ENCODE data around the gene PCDHB11. TPM values are rescaled to one million over a fixed set of nuclear protein-coding genes. Genes with fewer than 3 reads are reported as not detected.
"Not testable (repeated sequence)": the region's sequence is repeated elsewhere in the genome, so short reads cannot be mapped to it uniquely, and the experiment has no call there.

The PCDHB11 gene
- total RNA-seq, 1 experiment from 2014 or later = not detected

- H3K36me3 Mint-ChIP-seq (ENCODE audit: insufficient read depth, unreplicated experiment); H3K9me3 ChIP-seq; BruUV-seq (replicated peaks); H3K36me3 ChIP-seq (ENCODE audit: control insufficient read depth, insufficient read depth, low read length); DNase-seq; CTCF ChIA-PET; H3K27me3 ChIP-seq (replicated peaks; ENCODE audit: control insufficient read depth, insufficient read depth, low read length); H3K4me1 ChIP-seq; H3K9me3 Mint-ChIP-seq (ENCODE audit: unreplicated experiment); H3K27ac Mint-ChIP-seq (ENCODE audit: unreplicated experiment); H3K27me3 Mint-ChIP-seq (ENCODE audit: insufficient read depth, unreplicated experiment); H3K4me3 Mint-ChIP-seq (ENCODE audit: unreplicated experiment); H3K4me3 ChIP-seq (ENCODE audit: low read depth, low read length); POLR2A ChIA-PET; H3K4me1 Mint-ChIP-seq (ENCODE audit: low read depth, unreplicated experiment): not testable (repeated sequence)
- intact Hi-C loops (cut with micrococcal nuclease; ENCODE audit: unreplicated experiment) = loop anchor here (2.0 kb wide), 1 partner anchor 35 kb away; no protein-coding TSS in a partner anchor
Observed at GRCh38 chr5:141179876-141180275, 19.6 kb upstream of the PCDHB11 start.

- POLR2A ChIA-PET = no interaction called here
- Histone ChIP-seq H3K36me3 (ENCODE audit: control insufficient read depth, insufficient read depth, low read length) (no peaks in the 10 kb centered on the region), H3K4me1 (no peaks in the 10 kb centered on the region), H3K9me3 (no peaks in the 10 kb centered on the region), H3K4me3 (ENCODE audit: low read depth, low read length) (no peak overlapping the region), H3K27me3 (replicated peaks; ENCODE audit: control insufficient read depth, insufficient read depth, low read length) (no peaks in the 10 kb centered on the region)
- Mint-ChIP-seq H3K4me3 (ENCODE audit: unreplicated experiment) (no peak overlapping the region), H3K36me3 (ENCODE audit: insufficient read depth, unreplicated experiment) (no peaks in the 10 kb centered on the region), H3K4me1 (ENCODE audit: low read depth, unreplicated experiment) (no peaks in the 10 kb centered on the region), H3K9me3 (ENCODE audit: unreplicated experiment) (peaks cover 8% of the 10 kb centered on the region), H3K27me3 (ENCODE audit: insufficient read depth, unreplicated experiment) (no peaks in the 10 kb centered on the region), H3K27ac (ENCODE audit: unreplicated experiment) (no peak overlapping the region)
- intact Hi-C loops (cut with micrococcal nuclease; ENCODE audit: unreplicated experiment) = no loop called here
- BruUV-seq (replicated peaks) = no TSS peak
- CTCF ChIA-PET = no interaction called here
- no peak for DNase-seq
- no peak for TF ChIP-seq CTCF (IDR thresholded peaks at IDR 0.05; ENCODE audit: insufficient read depth in 1 of 2, low read depth in 1 of 2, low read length in 1 of 2, severe bottlenecking in 1 of 2, unreplicated experiment in 1 of 2)
Observed at GRCh38 chr5:141180313-141180712, 19.1 kb upstream of the PCDHB11 start.

DNA sequence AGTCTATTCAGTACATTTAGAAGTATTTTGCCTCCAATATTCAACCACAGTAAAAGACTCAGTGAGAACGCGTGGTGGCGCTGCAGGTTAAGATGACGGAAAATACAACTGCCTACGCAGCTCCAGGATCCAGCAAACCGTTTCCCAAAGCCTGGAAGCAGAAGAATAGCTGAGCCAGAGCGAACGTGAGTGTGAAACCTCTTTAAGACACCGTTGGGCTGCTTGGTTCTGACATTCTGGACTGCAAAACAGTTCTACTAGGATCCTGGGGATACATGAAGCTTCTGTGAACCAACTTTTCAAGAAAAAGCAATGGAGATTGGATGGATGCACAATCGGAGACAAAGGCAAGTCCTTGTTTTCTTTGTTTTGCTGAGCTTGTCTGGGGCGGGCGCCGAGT lies 17.2 kb upstream of the PCDHB11 start, which contains the start of gene PCDHB16:
PCDHB16 (plus strand) TSS at position 140 of the 400 bp plus-strand sequence; CDS start at position 313, 173 bp downstream.
- Histone ChIP-seq H3K27me3 (replicated peaks; ENCODE audit: control insufficient read depth, insufficient read depth, low read length) (no peaks in the 10 kb centered on the region), H3K4me1 (no peaks in the 10 kb centered on the region), H3K9me3 (no peaks in the 10 kb centered on the region), H3K4me3 (ENCODE audit: low read depth, low read length) (no peak within 1 kb of the TSS), H3K36me3 (ENCODE audit: control insufficient read depth, insufficient read depth, low read length) (no peaks in the 10 kb centered on the region)
- TF ChIP-seq CTCF (IDR thresholded peaks at IDR 0.05; ENCODE audit: insufficient read depth in 1 of 2, low read depth in 1 of 2, low read length in 1 of 2, severe bottlenecking in 1 of 2, unreplicated experiment in 1 of 2) = no peak
- no TSS peak for BruUV-seq (replicated peaks)
- Mint-ChIP-seq H3K27me3 (ENCODE audit: insufficient read depth, unreplicated experiment) (no peaks in the 10 kb centered on the region), H3K27ac (ENCODE audit: unreplicated experiment) (no peak within 1 kb of the TSS), H3K4me1 (ENCODE audit: low read depth, unreplicated experiment) (no peaks in the 10 kb centered on the region), H3K36me3 (ENCODE audit: insufficient read depth, unreplicated experiment) (no peaks in the 10 kb centered on the region), H3K4me3 (ENCODE audit: unreplicated experiment) (no peak within 1 kb of the TSS), H3K9me3 (ENCODE audit: unreplicated experiment) (peaks cover 25% of the 10 kb centered on the region)
- POLR2A ChIA-PET = no interaction called here
- CTCF ChIA-PET = interaction anchor here (0.8 kb wide), 1 partner anchor 10 kb away, joined by 3 read pairs; no protein-coding TSS in a partner anchor
- intact Hi-C loops (cut with micrococcal nuclease; ENCODE audit: unreplicated experiment) = no loop called here
- no peak for DNase-seq

DNA sequence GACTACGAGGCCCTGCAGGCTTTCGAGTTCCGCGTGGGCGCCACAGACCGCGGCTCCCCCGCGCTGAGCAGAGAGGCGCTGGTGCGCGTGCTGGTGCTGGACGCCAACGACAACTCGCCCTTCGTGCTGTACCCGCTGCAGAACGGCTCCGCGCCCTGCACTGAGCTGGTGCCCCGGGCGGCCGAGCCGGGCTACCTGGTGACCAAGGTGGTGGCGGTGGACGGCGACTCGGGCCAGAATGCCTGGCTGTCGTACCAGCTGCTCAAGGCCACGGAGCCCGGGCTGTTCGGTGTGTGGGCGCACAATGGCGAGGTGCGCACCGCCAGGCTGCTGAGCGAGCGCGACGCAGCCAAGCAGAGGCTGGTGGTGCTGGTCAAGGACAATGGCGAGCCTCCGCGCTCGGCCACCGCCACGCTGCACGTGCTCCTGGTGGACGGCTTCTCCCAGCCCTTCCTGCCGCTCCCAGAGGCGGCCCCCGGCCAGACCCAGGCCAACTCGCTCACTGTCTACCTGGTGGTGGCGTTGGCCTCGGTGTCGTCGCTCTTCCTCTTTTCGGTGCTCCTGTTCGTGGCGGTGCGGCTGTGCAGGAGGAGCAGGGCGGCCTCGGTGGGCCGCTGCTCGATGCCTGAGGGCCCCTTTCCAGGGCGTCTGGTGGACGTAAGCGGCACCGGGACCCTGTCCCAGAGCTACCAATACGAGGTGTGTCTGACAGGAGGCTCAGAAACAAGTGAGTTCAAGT lies 15.1 kb upstream of the PCDHB11 start:
- DNase-seq; H3K27me3 ChIP-seq (replicated peaks; ENCODE audit: control insufficient read depth, insufficient read depth, low read length); H3K4me3 Mint-ChIP-seq (ENCODE audit: unreplicated experiment); H3K27me3 Mint-ChIP-seq (ENCODE audit: insufficient read depth, unreplicated experiment); H3K27ac Mint-ChIP-seq (ENCODE audit: unreplicated experiment); H3K4me3 ChIP-seq (ENCODE audit: low read depth, low read length); H3K4me1 Mint-ChIP-seq (ENCODE audit: low read depth, unreplicated experiment); BruUV-seq (replicated peaks); H3K9me3 ChIP-seq; intact Hi-C loops (cut with micrococcal nuclease; ENCODE audit: unreplicated experiment); H3K36me3 Mint-ChIP-seq (ENCODE audit: insufficient read depth, unreplicated experiment); H3K36me3 ChIP-seq (ENCODE audit: control insufficient read depth, insufficient read depth, low read length); H3K4me1 ChIP-seq; CTCF ChIA-PET; POLR2A ChIA-PET: not testable (repeated sequence)
- peaks cover 36% of the 10 kb centered on the region for H3K9me3 Mint-ChIP-seq (ENCODE audit: unreplicated experiment)

Data from Caco-2 (cell line).